GM10248 (cell line): Measurements from ENCODE around the gene SH3TC1.

Experiments used
- CTCF ChIA-PET: fragments of 300-600 bp; sonication (Branson Sonifier 250); formaldehyde crosslinking; extraction: SDS; loops from one replicate; lab custom pipeline; 2021; ENCODE audit warnings: antibody characterized with exemption; lab: Yijun Ruan, JAX
- POLR2A ChIA-PET: fragments of 350-650 bp; sonication (Branson Sonifier 250); formaldehyde crosslinking; extraction: SDS; loops from one replicate; lab custom pipeline; 2020; ENCODE audit warnings: antibody characterized with exemption; lab: Yijun Ruan, JAX
- DNase-seq: peaks from one replicate; pipeline ENCODE4 v3.0.0; 2012; ENCODE audit errors: extremely low spot score
- CTCF ChIP-seq: IDR thresholded peaks from 2 replicates; pipeline ENCODE4 v1.5.1; 2012; ENCODE audit warnings: mild to moderate bottlenecking, low read depth; ENCODE audit errors: extremely low read depth, missing control alignments, control extremely low read depth

The SH3TC1 gene

GRCh38 chr4:8271821-8272220 is 72.7 kb downstream of the SH3TC1 start:
- ChIA-PET POLR2A (interaction anchor here (0.7 kb wide), 1 partner anchor 10 kb away, joined by 3 read pairs; no protein-coding TSS in a partner anchor), CTCF (interaction anchor here (0.7 kb wide), 1 partner anchor 29 kb away, joined by 3 read pairs; no protein-coding TSS in a partner anchor)
- TF ChIP-seq CTCF, result no peak
- no peak for DNase-seq

GRCh38 chr4:8272472-8273428 is 73.7 kb downstream of the SH3TC1 start:
- ChIA-PET CTCF (interaction anchor here (1.1 kb wide), 1 partner anchor 9 kb away, joined by 3 read pairs; no protein-coding TSS in a partner anchor), POLR2A (interaction anchor here (0.7 kb wide), 1 partner anchor 9 kb away, joined by 3 read pairs; no protein-coding TSS in a partner anchor)
- no peak for DNase-seq
- no peak for TF ChIP-seq CTCF

GRCh38 chr4:8273450-8273849 is 74.4 kb downstream of the SH3TC1 start:
- POLR2A ChIA-PET, result no interaction called here
- CTCF ChIA-PET, result interaction anchor here (1.1 kb wide), 1 partner anchor 9 kb away, joined by 3 read pairs; no protein-coding TSS in a partner anchor
- no peak for DNase-seq
- no peak for TF ChIP-seq CTCF

GRCh38 chr4:8274066-8274652 is 75.1 kb downstream of the SH3TC1 start:
- no peak for TF ChIP-seq CTCF
- POLR2A ChIA-PET, result no interaction called here
- CTCF ChIA-PET, result no interaction called here
- no peak for DNase-seq

- TF ChIP-seq CTCF, result no peak
- DNase-seq, result no peak
- POLR2A ChIA-PET, result no interaction called here
- CTCF ChIA-PET, result no interaction called here
Measured at GRCh38 chr4:8274765-8275547, 75.9 kb downstream of the SH3TC1 start.

GRCh38 chr4:8275548-8275910 is 76.4 kb downstream of the SH3TC1 start:
- ChIA-PET POLR2A (no interaction called here), CTCF (interaction anchor here (1.5 kb wide), 1 partner anchor 18 kb away, joined by 3 read pairs; no protein-coding TSS in a partner anchor)
- no peak for DNase-seq

More at GRCh38 chr4:8275548-8275910, 76.4 kb downstream of the SH3TC1 start:
- no peak for TF ChIP-seq CTCF
